Fibroblast of skin of right quadriceps (primary cell): Measurements from ENCODE around the gene GPR108.
"Not testable (repeated sequence)": the region's sequence is repeated elsewhere in the genome, so short reads cannot be mapped to it uniquely, and the experiment has no call there.

ENCODE experiments used
- DNase-seq: peaks from one replicate; pipeline ENCODE4 v3.0.0-alpha.2; 2013

Gene GPR108

DNA sequence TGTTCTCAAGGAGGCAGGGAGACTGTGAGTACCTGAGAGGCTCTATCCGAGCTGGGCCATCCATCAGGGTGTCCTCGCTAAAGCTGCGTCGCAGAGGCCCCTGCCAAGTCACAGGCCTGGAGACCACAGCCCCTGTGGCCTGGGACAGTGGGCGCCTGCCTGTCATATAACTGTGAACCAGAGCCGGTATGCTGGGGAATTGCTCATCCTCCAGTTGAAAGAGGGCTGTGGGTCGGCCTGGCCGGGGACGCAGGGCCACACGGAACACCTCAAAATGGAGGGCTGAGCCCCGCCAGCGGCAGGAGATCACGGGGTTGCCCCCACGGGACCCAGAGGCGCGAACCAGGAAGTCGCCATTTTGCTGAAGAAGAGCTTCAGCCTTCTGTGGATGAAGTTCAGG is 23.2 kb upstream of the GPR108 start:
- DNase-seq, result no peak

DNA sequence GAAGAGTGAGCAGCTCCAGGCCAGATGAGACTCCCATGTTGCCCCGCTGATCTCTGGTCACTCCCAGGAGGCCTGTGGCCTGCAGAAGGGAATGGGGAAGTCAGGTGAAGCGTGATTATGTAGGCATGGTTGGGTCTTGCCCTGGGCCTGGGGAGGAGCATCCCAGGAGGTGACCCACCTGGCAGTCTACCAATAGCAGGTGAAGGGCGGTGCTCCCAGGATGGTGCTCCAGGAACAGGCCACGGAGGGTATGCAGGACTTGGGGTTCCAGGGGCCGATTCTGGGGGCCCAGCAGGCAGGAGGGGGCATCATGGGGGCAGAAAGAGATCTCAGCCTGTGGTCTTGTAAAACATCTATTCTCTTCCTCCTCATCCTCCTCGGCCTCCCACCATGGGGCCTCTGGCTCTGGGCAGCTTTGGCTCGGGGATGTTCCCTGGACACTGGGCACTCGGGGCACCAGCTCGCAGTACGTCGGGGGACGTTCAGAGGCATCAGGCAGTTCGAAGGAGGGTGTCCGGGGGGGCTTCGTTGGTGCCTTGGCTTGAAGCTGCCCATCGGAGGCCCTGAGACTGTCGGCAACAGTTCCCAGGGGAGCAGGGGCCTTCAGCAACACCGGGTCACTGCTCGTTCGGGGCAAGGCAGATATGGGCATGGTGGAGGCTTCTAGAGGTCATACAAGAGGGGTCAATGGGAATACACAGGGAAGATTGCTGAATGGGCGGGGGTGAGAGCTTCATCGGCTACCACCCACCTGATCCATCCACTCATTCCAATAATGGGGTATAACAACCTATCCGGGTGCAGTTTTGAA is 17.5 kb upstream of the GPR108 start:
- DNase-seq, result no peak

GRCh38 chr19:6754136-6754535 is 16.8 kb upstream of the GPR108 start:
- no peak for DNase-seq

DNA sequence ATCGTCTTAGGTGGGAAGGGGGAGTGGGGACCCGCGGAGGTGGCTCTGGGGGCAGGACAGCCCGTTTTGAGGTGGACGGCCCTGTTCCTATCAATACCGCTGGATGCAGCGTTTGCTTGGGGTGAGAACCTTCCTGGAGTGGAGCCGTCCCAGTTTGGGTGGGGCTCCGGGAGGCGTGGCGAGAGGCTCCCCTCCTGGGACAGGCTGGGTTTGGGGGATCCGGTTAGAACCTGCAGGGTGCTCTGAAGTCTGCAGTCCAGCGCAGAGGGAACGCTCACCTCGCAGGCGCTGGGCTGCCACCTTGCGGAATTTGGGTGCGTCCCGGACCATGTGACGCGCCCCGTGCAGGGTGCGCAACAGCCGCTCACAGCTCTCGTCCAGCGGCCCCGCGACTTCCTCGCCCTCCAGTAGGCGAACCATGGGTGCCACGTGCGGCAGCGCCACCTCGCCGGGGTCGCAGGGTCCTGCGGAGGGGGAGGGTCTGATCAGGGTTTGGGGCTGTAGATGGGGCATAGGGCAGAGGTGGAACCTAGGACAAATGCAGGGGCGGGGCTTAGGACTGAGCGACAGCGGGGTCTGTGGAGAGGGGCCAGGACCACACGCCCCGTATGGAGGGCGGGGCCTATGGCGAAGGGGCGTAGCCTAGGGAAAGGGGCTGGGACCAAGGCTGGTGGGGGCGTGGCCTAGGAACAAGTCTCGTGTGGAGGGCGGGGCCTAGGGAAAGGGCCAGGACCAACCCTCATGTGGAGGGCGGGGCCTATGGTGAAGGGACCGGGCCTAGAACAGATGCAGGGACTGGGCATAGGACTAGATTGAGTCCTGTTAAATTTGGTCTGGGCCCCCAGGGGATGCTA is 16.0 kb upstream of the GPR108 start:
- peak; percentile 57 for DNase-seq

GRCh38 chr19:6752256-6753177 is 15.1 kb upstream of the GPR108 start:
- no peak for DNase-seq

DNA sequence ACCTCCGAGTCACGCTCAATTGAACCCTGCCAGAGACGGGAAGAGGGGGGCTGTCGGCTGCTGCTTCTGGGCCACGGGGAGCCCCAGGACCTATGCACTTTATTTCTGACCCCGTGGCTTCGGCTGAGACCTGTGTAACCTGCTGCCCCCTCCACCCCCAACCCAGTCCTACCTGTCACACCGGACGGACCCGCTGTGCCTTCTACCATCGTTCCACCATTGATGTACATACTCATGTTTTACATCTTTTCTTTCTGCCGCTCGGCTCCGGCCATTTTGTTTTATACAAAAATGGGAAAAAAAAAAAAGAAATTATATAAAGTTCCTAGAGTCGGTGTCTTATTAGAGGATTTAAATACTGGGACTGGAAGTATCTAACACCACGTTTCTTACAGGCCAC is 13.8 kb upstream of the GPR108 start:
- no peak for DNase-seq

- DNase-seq, result no peak
These were observed 12.7 kb upstream of the GPR108 start for GRCh38 chr19:6750062-6750461.

DNA sequence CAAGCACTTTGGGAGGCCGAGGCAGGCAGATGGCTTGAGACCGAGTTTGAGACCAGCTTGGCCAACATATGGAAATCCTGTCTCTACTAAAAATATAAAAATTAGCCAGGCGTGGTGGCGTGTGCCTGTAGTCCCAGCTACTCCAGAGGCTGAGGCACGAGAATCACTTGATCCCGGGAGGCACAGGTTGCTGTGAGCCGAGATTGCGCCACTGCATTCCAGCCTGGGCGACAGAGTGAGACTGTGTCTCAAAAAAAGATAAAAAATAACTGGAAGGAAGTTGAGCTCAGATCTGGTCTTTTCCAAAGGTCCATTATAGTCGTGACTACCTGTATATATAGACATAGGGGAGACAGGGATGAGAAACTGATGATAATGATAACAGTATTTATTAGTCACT is 11.2 kb upstream of the GPR108 start:
- not testable (repeated sequence) for DNase-seq

- DNase-seq, result no peak
These were observed 8.6 kb upstream of the GPR108 start for GRCh38 chr19:6745965-6746364.

DNA sequence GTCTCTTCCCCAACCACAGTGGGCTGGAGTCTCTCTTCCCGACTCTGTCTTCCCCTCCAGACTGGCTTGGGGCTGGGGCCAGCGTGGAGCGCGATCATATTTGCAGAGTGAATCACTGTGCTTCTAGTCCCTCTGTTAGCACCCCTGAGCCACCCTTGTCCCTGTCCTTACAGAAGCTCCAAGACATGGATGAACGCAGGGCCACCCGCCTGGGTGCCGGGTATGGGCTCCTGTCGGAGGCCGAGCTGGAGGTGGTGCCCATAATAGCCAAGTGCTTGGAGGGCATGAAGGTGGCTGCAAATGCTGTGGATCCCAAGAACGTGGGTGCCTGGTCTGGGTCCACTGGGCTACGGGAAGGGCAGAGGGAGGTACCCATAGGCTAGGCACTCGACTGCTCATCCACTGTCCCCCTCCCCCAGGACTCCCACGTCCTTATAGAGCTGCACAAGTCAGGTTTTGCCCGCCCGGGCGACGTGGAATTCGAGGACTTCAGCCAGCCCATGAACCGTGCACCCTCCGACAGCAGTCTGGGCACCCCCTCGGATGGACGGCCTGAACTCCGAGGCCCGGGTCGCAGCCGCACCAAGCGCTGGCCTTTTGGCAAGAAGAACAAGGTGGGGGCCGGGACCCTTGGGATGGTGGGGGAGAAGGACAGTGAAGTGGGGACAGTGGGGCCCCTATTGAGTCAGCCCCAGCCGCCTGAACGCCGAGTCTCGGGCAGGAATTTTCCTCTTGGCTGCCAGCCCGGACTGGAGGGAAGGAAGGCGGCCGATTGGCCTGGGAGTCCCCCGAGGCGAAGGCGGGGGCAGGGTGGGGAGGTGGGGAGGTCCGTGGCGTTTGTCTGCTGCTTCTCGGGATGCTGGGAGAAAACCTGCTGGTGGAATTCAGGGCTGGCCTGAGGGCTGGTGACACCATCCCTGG is 7.3 kb upstream of the GPR108 start:
- peak; percentile 79 for DNase-seq

DNA sequence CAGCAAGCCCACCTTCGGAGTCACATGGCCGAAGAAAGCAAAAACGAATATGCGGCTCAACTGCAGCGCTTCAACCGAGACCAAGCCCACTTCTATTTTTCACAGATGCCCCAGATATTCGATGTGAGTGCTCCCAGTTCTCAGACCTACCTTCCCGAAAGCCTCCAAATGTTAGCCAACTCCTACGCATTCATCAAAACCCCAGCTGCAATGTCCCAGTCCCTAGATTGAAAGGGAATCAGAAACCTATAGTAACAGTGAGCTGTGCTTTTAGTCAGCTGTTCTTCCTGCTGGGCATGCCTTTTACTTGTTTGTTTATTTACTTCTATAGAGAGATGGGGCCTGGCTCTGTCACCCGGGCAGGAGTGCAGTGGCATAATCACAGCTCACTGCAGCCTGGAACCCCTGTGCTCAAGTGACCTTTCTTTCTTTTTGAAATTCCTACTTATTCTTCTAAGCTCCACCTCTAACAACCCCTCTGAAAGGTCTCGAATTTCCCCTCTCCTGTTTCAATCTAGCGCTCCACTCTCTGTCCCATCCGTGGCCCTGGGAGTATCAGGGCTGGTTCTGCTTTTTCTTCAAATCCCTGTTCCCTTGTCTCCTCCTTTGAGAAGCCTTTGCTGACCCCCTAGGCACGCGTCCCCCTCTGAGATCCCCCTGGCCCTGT is 6.5 kb upstream of the GPR108 start:
- DNase-seq, result no peak

DNA sequence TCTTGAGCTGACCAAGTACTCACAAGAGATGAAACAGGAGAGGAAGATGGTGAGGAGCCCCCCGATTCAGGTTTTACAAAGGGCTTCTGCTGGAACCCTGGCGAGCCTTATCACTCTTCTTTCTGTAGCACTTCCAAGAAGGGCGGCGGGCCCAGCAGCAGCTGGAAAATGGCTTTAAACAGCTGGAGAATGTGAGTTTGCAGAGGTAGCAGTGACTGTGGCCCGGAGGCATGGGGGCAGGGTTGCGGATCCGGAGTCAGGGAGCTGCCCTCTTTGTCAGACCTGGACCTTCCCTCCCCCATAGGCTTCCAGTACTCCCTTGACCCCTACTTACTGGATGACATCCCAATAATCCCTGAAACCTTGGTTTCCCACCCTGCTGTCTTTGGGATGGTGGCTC is 5.7 kb upstream of the GPR108 start:
- no peak for DNase-seq

- no peak for DNase-seq
These were observed 3.4 kb upstream of the GPR108 start for GRCh38 chr19:6740589-6741343.

DNA sequence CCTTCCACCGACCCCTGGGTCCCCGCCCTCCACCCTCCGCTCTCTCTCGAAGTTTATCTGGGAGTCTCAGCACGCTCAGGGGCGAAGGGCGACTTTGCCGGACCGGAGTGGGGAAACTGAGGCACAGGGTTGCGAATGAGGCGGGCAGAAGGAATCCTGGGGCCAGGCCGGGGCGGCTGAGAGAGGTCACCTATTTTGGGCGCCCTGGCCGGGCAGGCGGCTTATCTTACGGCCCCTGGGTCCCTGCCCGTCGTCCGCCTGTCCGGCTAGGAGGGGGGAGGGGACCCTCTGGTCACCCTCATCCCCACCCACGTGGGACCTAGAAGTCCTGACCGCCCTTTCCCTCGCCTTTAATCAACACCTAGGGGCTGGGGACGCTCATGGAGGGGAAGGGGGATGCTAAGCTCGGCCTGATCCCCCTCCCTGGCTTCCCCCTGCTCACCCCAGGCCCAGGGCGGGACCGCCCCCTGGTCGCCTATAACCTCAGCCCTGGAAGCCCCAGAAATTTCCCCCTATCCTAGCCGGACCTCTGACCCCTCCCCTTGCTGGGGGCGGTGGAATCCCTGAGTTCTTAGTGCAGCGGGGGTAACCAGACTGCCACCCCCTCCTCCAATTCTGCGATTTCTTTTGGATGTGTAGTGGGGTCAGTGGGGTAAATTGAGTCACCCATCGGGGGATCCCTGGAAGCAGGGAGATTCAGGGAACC is 2.7 kb upstream of the GPR108 start:
- no peak for DNase-seq

- DNase-seq, result peak; percentile 83
These were observed 2.1 kb upstream of the GPR108 start, which contains the start of gene TRIP10 for GRCh38 chr19:6739390-6739882. Gene TRIP10 (plus strand): TSS chr19:6739680. CDS start chr19:6739762, 82 bp downstream.

DNA sequence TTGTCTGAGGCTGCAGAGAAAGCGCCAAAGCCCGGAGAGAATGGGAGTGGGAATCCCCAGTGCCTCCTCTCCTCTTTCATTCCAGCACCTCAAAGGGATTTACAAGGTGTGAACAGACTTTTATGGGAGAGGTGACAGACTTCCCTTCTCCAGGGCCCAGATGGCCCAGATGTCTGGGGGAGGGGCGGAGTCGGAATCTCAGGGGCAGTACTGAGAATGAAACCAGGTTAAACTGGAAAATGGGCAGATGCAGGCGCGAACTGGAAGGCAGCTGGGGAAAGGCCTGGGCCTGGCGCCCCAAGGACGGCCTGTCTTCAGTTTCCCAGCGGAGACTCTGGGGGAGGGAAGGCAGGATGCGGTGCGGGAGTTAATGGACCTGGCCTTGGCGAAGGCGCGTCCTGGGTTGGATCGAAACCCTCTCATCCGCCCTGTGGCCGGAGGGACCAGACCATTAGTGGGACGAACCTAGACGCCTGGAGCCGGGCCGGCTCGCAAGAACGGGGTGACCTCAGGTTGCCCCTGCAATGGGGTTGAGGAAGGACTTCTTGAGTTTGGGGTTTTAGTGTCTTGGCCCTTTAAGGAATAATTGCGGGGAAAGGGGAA is 1.5 kb upstream of the GPR108 start:
- DNase-seq, result no peak

DNA sequence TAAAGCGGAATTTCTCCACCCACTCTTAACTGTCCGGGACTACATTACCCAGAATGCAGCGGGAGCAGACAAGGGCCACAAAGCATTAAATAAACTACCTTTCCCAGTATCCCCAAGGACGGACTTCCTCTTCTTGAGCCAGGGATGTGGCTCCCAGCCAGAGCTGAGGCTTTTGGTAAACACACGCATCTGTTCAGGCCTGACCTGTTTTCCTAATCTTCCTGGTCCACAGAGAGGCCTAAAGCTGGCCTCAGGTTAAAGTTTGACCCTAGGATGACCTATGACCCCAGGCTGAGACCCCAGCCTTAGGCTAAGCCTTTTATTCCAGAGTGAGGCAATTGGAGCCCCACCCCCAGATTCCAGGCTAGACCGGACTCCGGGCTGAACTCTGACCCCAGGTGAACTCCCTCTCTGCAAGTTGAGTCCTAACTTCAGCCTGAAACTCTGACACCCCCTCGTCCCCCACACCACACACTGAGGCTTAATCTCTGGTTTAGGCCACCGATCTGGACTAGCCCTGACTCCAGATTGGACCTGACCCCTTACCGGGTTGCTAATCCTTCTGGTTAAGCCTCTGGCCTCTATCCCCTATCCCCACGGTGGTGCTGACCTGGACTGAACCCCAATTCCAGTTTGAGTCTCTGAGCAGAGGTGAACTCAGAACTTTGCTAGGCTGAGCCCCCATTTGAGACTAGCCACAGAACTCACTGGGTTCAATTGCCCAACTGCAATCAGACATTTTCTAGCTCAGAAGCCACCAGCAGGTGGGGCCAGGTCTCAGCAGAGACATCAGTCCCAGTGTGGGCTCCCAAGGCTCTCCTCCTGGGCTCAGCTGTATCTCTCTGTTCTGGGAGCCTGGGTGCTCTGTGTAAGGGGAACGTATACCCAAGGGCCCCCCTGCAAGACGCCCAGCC is 750 bp upstream of the GPR108 start:
- DNase-seq, result peak; percentile 86

- DNase-seq, result no peak
These were observed 480 bp downstream of the GPR108 start for GRCh38 chr19:6736917-6737283.
